Pancreas (tissue), 10 donors: ENCODE data around the gene STMN1. TPM values are rescaled to one million over a fixed set of nuclear protein-coding genes. Genes with fewer than 3 reads are reported as not detected.
A peak's percentile ranks its signal among the peaks of the same experiment; 100 is the strongest.

ENCODE experiments used
- ATAC-seq, 4 donors: fragments of 200-7000 bp; cut with Tn5 transposase; one replicate each; pipeline versions ENCODE4 v1.8.0 to v1.9.1; 2020; ENCODE audit warnings: mild to moderate bottlenecking in 4 of 4, moderate library complexity in 4 of 4
- DNase-seq, 6 donors: peaks; one replicate each; pipeline ENCODE4 v3.0.0-alpha.2; 2020
- FAIRE-seq: peaks from 2 replicates; lab custom pipeline; 2012; peaks lifted over from hg19 to GRCh38; lab: Jason Lieb, UNC
- H3K27ac ChIP-seq, 4 donors: fragments of 200-600 bp; sonication (generic); 1 replicate in 3 of 4; 2 replicates in 1 of 4; pipeline versions ENCODE4 v1.5.0 to v1.8.0; 2020
- H3K27me3 ChIP-seq, 4 donors: fragments of 200-600 bp; one replicate each; pipeline ENCODE4 v1.8.0; 2021
- H3K36me3 ChIP-seq, 3 donors: fragments of 200-600 bp; sonication (generic) in 1 of 3; one replicate each; pipeline versions ENCODE4 v1.5.0 to v1.8.0; 2020 to 2021
- H3K4me1 ChIP-seq, 3 donors: fragments of 200-600 bp; one replicate each; pipeline ENCODE4 v1.8.0; 2021
- H3K4me3 ChIP-seq, 4 donors: fragments of 200-600 bp; sonication (generic) in 2 of 4; one replicate each; pipeline versions ENCODE4 v1.5.0 to v1.8.0; 2020 to 2021
- H3K9me3 ChIP-seq, 4 donors: fragments of 200-600 bp; one replicate each; pipeline ENCODE4 v1.8.0; 2021
- WGBS, 2 donors: extraction: QIAGEN DNeasy Blood & Tissue Kit; methylation state at CpG; one replicate each; pipeline ENCODE4 v1.1.7; 2013; 5-methylcytosine and 5-hydroxymethylcytosine counted together
- intact Hi-C, 3 donors: fragments of 100-400 bp; cut with DNase I; formaldehyde crosslinking; loops; one replicate each; pipeline versions ENCODE4 v1.11.1 to v1.14.2; 2022
- polyA plus RNA-seq, 2 donors: library from polyadenylated mRNA; stranded (reverse); fragments of 200-250 nt; gene quantifications; one replicate each; pipeline ENCODE4 v1.2.3, GENCODE V29; 2013
- total RNA-seq, 6 donors: library from RNA; stranded (reverse); fragmentation: NEBNext Ultra II Directional in 4 of 6; extraction: Animal tissue kit (Norgen Biotek cat#: 25700) in 4 of 6; gene quantifications; one replicate each; pipeline versions ENCODE4 v1.2.1 to v1.2.4, GENCODE V29; 2021 to 2023
- TF ChIP-seq, protein P1 (sequence below), 4 donors: fragments of 200-600 bp; sonication (generic) in 3 of 4; IDR thresholded peaks; one replicate each; pipeline versions ENCODE4 v1.5.0 to v1.8.0; 2021; ENCODE audit warnings: antibody characterized with exemption in 4 of 4
- donor health status: healthy with polysubstance abuse.
- donor health status: DM: no; HTN: no; CAD: no; lungs with moderate emphysema.
- donor health status: DM: no; HTN: no; CAD: no.
- donor health status: control.
- donor health status: control.
- donor health status: Bipolar disorder and iron deficiency.
- donor health status: DM: yes; HTN: yes; CAD: no.
- donor health status: DM: no; HTN: no; CAD: no.
- donor health status: DM: no; HTN: no; CAD: no.
- donor health status: DM: yes; HTN: yes; CAD: no.

Gene STMN1
- total and polyA plus RNA-seq, 8 donors, result 3.3 to 58.0 (median 14.0) TPM

DNA sequence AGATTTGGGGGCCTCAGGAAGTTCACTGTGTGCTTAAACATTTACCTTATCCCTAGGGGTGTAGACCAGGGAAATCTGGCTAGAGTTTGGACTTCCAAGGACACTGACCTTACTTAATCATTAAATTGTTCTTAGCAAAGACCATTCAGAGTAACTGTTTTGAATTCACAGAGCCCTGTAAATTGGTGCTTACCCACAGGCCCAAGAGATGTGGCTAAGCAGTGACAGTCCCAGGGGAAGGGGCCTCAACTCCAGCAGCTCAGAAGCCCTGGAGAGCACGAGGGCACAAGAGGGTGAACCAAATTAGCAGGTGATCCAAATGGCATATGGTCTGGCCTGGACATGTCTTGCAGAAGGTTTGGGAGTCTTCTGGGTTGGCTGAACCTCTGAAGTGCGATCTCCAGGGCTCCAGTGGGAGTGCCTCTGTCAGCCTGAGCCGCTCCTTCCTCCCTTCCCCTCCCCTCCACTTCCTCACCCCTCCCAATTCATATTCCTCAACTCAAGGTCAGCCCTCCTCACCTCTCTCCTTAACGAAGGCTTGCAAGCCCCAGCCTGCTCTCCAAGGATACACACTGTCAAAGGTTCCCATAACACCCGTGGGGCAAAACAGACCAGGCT lies 35.0 kb downstream of the STMN1 start:
- TF ChIP-seq, protein P1, sequence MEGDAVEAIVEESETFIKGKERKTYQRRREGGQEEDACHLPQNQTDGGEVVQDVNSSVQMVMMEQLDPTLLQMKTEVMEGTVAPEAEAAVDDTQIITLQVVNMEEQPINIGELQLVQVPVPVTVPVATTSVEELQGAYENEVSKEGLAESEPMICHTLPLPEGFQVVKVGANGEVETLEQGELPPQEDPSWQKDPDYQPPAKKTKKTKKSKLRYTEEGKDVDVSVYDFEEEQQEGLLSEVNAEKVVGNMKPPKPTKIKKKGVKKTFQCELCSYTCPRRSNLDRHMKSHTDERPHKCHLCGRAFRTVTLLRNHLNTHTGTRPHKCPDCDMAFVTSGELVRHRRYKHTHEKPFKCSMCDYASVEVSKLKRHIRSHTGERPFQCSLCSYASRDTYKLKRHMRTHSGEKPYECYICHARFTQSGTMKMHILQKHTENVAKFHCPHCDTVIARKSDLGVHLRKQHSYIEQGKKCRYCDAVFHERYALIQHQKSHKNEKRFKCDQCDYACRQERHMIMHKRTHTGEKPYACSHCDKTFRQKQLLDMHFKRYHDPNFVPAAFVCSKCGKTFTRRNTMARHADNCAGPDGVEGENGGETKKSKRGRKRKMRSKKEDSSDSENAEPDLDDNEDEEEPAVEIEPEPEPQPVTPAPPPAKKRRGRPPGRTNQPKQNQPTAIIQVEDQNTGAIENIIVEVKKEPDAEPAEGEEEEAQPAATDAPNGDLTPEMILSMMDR (IDR thresholded peaks at IDR 0.05), result no peak
- intact Hi-C loops, result no loop called here
- DNase-seq (peak in 1 of 6 donors; percentile 51), FAIRE-seq (no peak), ATAC-seq (peak in 3 of 4 donors; percentile 2 to 21 (median 2))
- H3K27ac ChIP-seq, result peak overlapping the region; percentile 36 to 80 (median 58)
- H3K36me3 ChIP-seq, result no peaks in the 10 kb centered on the region
- H3K27me3 ChIP-seq, result no peaks in the 10 kb centered on the region
- H3K4me1 ChIP-seq, result peaks cover 62 to 79% (median 66%) of the 10 kb centered on the region in 3 donors
- WGBS, 2 donors, result 9 to 10% methylated on average over 5 of the region's 5 CpGs
- no peak overlapping the region for H3K4me3 ChIP-seq
- no peaks in the 10 kb centered on the region for H3K9me3 ChIP-seq

- intact Hi-C loops, result no loop called here
- peaks cover 61 to 78% (median 62%) of the 10 kb centered on the region in 3 donors for H3K4me1 ChIP-seq
- ATAC-seq, result no peak
- TF ChIP-seq, protein P1 (IDR thresholded peaks at IDR 0.05), result no peak
- DNase-seq, result no peak
- no peaks in the 10 kb centered on the region for H3K36me3 ChIP-seq
- H3K4me3 ChIP-seq, result no peak overlapping the region
- FAIRE-seq, result no peak
- peak overlapping the region in 2 of 4 donors; percentile 52 to 80 for H3K27ac ChIP-seq
- WGBS, 2 donors, result 34 to 37% methylated on average over 1 of the region's 1 CpG
- no peaks in the 10 kb centered on the region for H3K9me3 ChIP-seq
- no peaks in the 10 kb centered on the region for H3K27me3 ChIP-seq
Observed at GRCh38 chr1:25870614-25871013, 35.6 kb downstream of the STMN1 start.

GRCh38 chr1:25869909-25870606 lies 36.2 kb downstream of the STMN1 start:
- FAIRE-seq, result no peak
- peak overlapping the region in 1 of 4 donors; percentile 5 for H3K27ac ChIP-seq
- 68 to 78% methylated on average over 6 of the region's 6 CpGs for WGBS, 2 donors
- no peak overlapping the region for H3K4me3 ChIP-seq
- no peak for ATAC-seq
- no peaks in the 10 kb centered on the region for H3K36me3 ChIP-seq
- TF ChIP-seq, protein P1 (IDR thresholded peaks at IDR 0.05), result no peak
- no peaks in the 10 kb centered on the region for H3K27me3 ChIP-seq
- intact Hi-C loops, result no loop called here
- no peaks in the 10 kb centered on the region for H3K9me3 ChIP-seq
- H3K4me1 ChIP-seq, result peaks cover 59 to 77% (median 62%) of the 10 kb centered on the region in 3 donors
- DNase-seq, result peak in 2 of 6 donors; percentile 11 to 53

DNA sequence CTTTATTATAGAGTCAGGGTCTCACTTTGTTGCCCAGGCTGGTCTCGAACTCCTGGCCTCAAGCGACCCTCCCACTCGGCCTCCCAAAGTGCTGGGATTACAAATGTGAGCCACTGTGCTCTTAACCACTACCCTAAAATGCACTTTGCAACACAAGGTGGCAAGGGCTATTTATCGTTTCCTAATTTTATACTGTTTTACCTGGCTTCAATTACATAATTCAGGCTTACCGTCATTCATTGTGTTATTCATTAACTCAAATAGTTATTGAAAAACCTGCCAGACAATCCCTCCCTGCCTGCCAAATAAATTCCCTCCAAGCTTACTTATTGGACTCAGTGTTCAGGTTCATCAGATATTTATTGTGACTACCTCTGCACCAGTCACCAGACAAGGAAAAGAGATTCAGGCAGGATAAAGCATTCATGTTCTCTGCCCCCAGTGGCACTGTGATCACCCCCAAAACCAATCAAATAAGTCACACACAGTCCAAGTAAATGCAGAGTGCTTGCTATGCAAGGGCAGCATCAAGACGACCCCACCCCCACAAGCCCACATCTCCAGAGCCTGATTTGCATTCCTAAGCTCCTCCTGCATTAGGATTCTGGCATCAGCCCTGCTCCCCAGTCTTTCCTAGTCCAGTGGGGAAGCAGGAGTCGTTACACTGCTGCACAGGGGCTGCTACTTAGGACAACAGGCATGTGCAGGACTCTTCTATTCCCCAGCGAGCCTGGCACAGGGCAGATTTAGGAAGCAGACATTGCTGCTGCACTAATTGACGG lies 38.8 kb downstream of the STMN1 start:
- DNase-seq (peak in 4 of 6 donors; percentile 48 to 66 (median 61)), FAIRE-seq (peak; percentile 20), ATAC-seq (peak; percentile 66 to 82 (median 73))
- Histone ChIP-seq H3K4me1 (peaks cover 41 to 55% (median 41%) of the 10 kb centered on the region in 3 donors), H3K4me3 (no peak overlapping the region), H3K27me3 (no peaks in the 10 kb centered on the region), H3K27ac (peak overlapping the region; percentile 56 to 87 (median 84)), H3K36me3 (no peaks in the 10 kb centered on the region), H3K9me3 (no peaks in the 10 kb centered on the region)
- TF ChIP-seq, protein P1 (IDR thresholded peaks at IDR 0.05), result no peak
- intact Hi-C loops, result no loop called here
- 14 to 18% methylated on average over 9 of the region's 9 CpGs for WGBS, 2 donors
